Adrenal gland (tissue), 12 donors: Measurements from ENCODE around the gene PI3. TPM values are rescaled to one million over a fixed set of nuclear protein-coding genes. Genes with fewer than 3 reads are reported as not detected.

Experiments
- DNase-seq, 7 donors: peaks; one replicate each; pipeline ENCODE4 v3.0.0-alpha.2; 2019 to 2020
- H3K27ac ChIP-seq, 5 donors: fragments of 200-600 bp; sonication (generic) in 4 of 5; 1 replicate in 3 of 5; 2 replicates in 2 of 5; pipeline versions ENCODE4 v1.5.1 to v1.8.0; 2016 to 2020; ENCODE audit warnings: mild to moderate bottlenecking in 1 of 5
- H3K27me3 ChIP-seq: fragments of 200-600 bp; 2 replicates; pipeline ENCODE4 v1.8.0; 2021
- H3K36me3 ChIP-seq, 2 donors: fragments of 200-600 bp; replicated peaks in 1 of 2; 1 replicate in 1 of 2; 2 replicates in 1 of 2; pipeline versions ENCODE4 v1.5.1 to v1.8.0; 2018 to 2022
- H3K4me1 ChIP-seq, 2 donors: fragments of 200-600 bp; replicated peaks in 1 of 2; 1 replicate in 1 of 2; 2 replicates in 1 of 2; pipeline versions ENCODE4 v1.5.1 to v1.8.0; 2018 to 2021
- H3K4me3 ChIP-seq, 4 donors: fragments of 200-600 bp; sonication (generic) in 3 of 4; one replicate each; pipeline ENCODE4 v1.5.1; 2016 to 2018
- H3K9me3 ChIP-seq, 3 donors: fragments of 200-600 bp; sonication (generic) in 1 of 3; replicated peaks in 1 of 3; 1 replicate in 2 of 3; 2 replicates in 1 of 3; pipeline versions ENCODE4 v1.5.1 to v1.8.0; 2016 to 2021
- POLR2A ChIP-seq, 2 donors: fragments of 450-650 bp; IDR thresholded peaks; one replicate each; pipeline ENCODE4 v1.6.1; 2017; ENCODE audit warnings: antibody characterized with exemption in 2 of 2, mild to moderate bottlenecking in 2 of 2, moderate library complexity in 1 of 2
- WGBS, 4 donors: extraction: QIAGEN DNeasy Blood & Tissue Kit in 2 of 4; methylation state at CpG; one replicate each; pipeline versions ENCODE4 v1.1.5 to v1.1.7; 2013 to 2017; 5-methylcytosine and 5-hydroxymethylcytosine counted together
- intact Hi-C, 2 donors: fragments of 100-400 bp; cut with DNase I; formaldehyde crosslinking; loops; one replicate each; pipeline versions ENCODE4 v1.14.1 to v1.15.0; 2022 to 2023
- polyA plus RNA-seq, 3 donors: library from polyadenylated mRNA; stranded (reverse); fragments of 200-250 nt in 2 of 3; fragments of 350-450 nt in 1 of 3; fragmentation: Illumina TruSeq in 1 of 3; extraction: RNeasy Lipid Tissue Mini Kit (QIAGEN cat#74804) in 1 of 3; gene quantifications; one replicate each; pipeline ENCODE4 v1.2.3, GENCODE V29; 2013 to 2014
- total RNA-seq, 9 donors: library from RNA; depleted of rRNA in 4 of 9; stranded (reverse); fragments of >200 nt in 4 of 9; fragments of 120-200 nt in 1 of 9; fragmentation: NEBNext Ultra II Directional in 1 of 9; extraction: Animal tissue kit (Norgen Biotek cat#: 25700) in 1 of 9; gene quantifications; one replicate each; pipeline versions ENCODE4 v1.1.0 to v1.2.4, GENCODE V29; 2013 to 2023
- TF ChIP-seq, protein P1 (sequence below), 6 experiments: fragments of 450-650 bp in 4 of 6; fragments of 200-600 bp in 2 of 6; sonication (generic) in 1 of 6; IDR thresholded peaks; 1 replicate in 5 of 6; 2 replicates in 1 of 6; pipeline versions ENCODE4 v1.5.1 to v1.8.0; 2016 to 2021; ENCODE audit warnings: antibody characterized with exemption in 6 of 6, mild to moderate bottlenecking in 2 of 6, moderate library complexity in 1 of 6
- donor health status: healthy with polysubstance abuse.
- donor health status: Bipolar disorder and iron deficiency.
- donor health status: DM: yes; HTN: yes; CAD: no.
- donor health status: DM: no; HTN: no; CAD: no.
- donor health status: DM: no; HTN: no; CAD: no.
- donor health status: DM: yes; HTN: yes; CAD: no.

Gene PI3
- total and polyA plus RNA-seq, 12 donors, result 1.0 TPM; not detected in 11

DNA sequence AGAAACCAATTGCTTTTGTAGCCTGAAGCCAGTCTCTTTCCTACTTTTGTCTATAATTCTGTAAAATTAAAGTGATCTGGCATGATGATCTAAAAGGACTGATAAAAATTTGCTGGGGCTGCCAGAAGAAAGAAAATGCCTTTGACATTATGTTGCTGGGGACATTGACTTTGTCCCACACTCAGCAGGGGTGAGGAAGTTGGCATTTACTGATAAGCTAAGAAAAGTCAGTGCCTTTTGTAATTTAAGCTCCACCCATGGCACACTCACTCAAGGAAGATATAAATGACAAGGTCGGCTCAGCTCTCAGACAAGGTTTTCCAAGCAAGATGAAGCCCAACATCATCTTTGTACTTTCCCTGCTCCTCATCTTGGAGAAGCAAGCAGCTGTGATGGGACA lies 32.0 kb downstream of the PI3 start, which contains the start of gene SEMG1:
SEMG1 (plus strand) TSS at position 309 of the 400 bp plus-strand sequence; CDS start at position 330, 21 bp downstream.
- WGBS, 4 donors, result 13 to 30% (median 25%) methylated on average over 1 of the region's 1 CpG
- no peaks in the 10 kb centered on the region for H3K36me3 ChIP-seq
- no peaks in the 10 kb centered on the region for H3K9me3 ChIP-seq
- peaks cover 20% of the 10 kb centered on the region for H3K27me3 ChIP-seq
- no peaks in the 10 kb centered on the region for H3K4me1 ChIP-seq
- TF ChIP-seq POLR2A (IDR thresholded peaks at IDR 0.05), result no peak
- TF ChIP-seq, protein P1, sequence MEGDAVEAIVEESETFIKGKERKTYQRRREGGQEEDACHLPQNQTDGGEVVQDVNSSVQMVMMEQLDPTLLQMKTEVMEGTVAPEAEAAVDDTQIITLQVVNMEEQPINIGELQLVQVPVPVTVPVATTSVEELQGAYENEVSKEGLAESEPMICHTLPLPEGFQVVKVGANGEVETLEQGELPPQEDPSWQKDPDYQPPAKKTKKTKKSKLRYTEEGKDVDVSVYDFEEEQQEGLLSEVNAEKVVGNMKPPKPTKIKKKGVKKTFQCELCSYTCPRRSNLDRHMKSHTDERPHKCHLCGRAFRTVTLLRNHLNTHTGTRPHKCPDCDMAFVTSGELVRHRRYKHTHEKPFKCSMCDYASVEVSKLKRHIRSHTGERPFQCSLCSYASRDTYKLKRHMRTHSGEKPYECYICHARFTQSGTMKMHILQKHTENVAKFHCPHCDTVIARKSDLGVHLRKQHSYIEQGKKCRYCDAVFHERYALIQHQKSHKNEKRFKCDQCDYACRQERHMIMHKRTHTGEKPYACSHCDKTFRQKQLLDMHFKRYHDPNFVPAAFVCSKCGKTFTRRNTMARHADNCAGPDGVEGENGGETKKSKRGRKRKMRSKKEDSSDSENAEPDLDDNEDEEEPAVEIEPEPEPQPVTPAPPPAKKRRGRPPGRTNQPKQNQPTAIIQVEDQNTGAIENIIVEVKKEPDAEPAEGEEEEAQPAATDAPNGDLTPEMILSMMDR (IDR thresholded peaks at IDR 0.05), result no peak
- intact Hi-C loops, result no loop called here
- H3K27ac ChIP-seq, result no peak within 1 kb of the TSS
- no peak within 1 kb of the TSS for H3K4me3 ChIP-seq
- no peak for DNase-seq

- no peaks in the 10 kb centered on the region for H3K9me3 ChIP-seq
- TF ChIP-seq, protein P1 (IDR thresholded peaks at IDR 0.05), result no peak
- no peak for TF ChIP-seq POLR2A (IDR thresholded peaks at IDR 0.05)
- no peak overlapping the region for H3K27ac ChIP-seq
- peaks cover 20% of the 10 kb centered on the region for H3K27me3 ChIP-seq
- intact Hi-C loops, result no loop called here
- 89 to 91% (median 90%) methylated on average over 1 of the region's 1 CpG for WGBS, 4 donors
- H3K36me3 ChIP-seq, result no peaks in the 10 kb centered on the region
- no peak overlapping the region for H3K4me3 ChIP-seq
- no peak for DNase-seq
- no peaks in the 10 kb centered on the region for H3K4me1 ChIP-seq
Measured at GRCh38 chr20:45209924-45210323, 35.2 kb downstream of the PI3 start.

- Histone ChIP-seq H3K27me3 (peaks cover 11% of the 10 kb centered on the region), H3K27ac (no peak overlapping the region), H3K36me3 (no peaks in the 10 kb centered on the region), H3K9me3 (no peaks in the 10 kb centered on the region), H3K4me1 (no peaks in the 10 kb centered on the region), H3K4me3 (no peak overlapping the region)
- no peak for TF ChIP-seq POLR2A (IDR thresholded peaks at IDR 0.05)
- TF ChIP-seq, protein P1 (IDR thresholded peaks at IDR 0.05), result no peak
- DNase-seq, result no peak
- intact Hi-C loops, result no loop called here
Measured at GRCh38 chr20:45211569-45212474, 37.1 kb downstream of the PI3 start.

- intact Hi-C loops, result no loop called here
- Histone ChIP-seq H3K27ac (no peak overlapping the region), H3K36me3 (no peaks in the 10 kb centered on the region), H3K27me3 (peaks cover 4% of the 10 kb centered on the region), H3K9me3 (no peaks in the 10 kb centered on the region), H3K4me3 (no peak overlapping the region), H3K4me1 (no peaks in the 10 kb centered on the region)
- no peak for DNase-seq
- TF ChIP-seq, protein P1 (IDR thresholded peaks at IDR 0.05), result no peak
- no peak for TF ChIP-seq POLR2A (IDR thresholded peaks at IDR 0.05)
- WGBS, 4 donors, result 73 to 80% (median 75%) methylated on average over 3 of the region's 3 CpGs
Measured at GRCh38 chr20:45212836-45213235, 38.1 kb downstream of the PI3 start.
